Uterus (tissue), 4 donors: ENCODE measurements around the gene SIPA1. TPM values are rescaled to one million over a fixed set of nuclear protein-coding genes. Genes with fewer than 3 reads are reported as not detected.

Experiments
- DNase-seq, 2 donors: peaks; one replicate each; pipeline ENCODE4 v3.0.0-alpha.2; 2019 to 2020
- H3K27ac ChIP-seq, 2 donors: fragments of 200-600 bp; sonication (generic); 1 replicate in 1 of 2; 2 replicates in 1 of 2; pipeline ENCODE4 v1.5.1; 2016 to 2018
- H3K27me3 ChIP-seq, 2 donors: fragments of 200-600 bp; sonication (generic); one replicate each; pipeline ENCODE4 v1.5.1; 2018 to 2019; ENCODE audit warnings: control low read depth in 1 of 2
- H3K36me3 ChIP-seq, 2 donors: fragments of 200-600 bp; sonication (generic); one replicate each; pipeline ENCODE4 v1.5.1; 2019; ENCODE audit warnings: control low read depth in 1 of 2
- H3K4me1 ChIP-seq, 2 donors: fragments of 200-600 bp; sonication (generic); one replicate each; pipeline ENCODE4 v1.5.1; 2018 to 2019; ENCODE audit warnings: control low read depth in 1 of 2
- H3K4me3 ChIP-seq, 2 donors: fragments of 200-600 bp; sonication (generic); 1 replicate in 1 of 2; 2 replicates in 1 of 2; pipeline ENCODE4 v1.5.1; 2018 to 2019; ENCODE audit warnings: mild to moderate bottlenecking in 1 of 2
- H3K9me3 ChIP-seq, 2 donors: fragments of 200-600 bp; sonication (generic); one replicate each; pipeline ENCODE4 v1.5.1; 2019; ENCODE audit warnings: control low read depth in 1 of 2
- POLR2A ChIP-seq, 2 donors: fragments of 450-650 bp; IDR thresholded peaks; one replicate each; pipeline ENCODE4 v1.6.1; 2016; ENCODE audit warnings: antibody characterized with exemption in 2 of 2, mild to moderate bottlenecking in 1 of 2, moderate library complexity in 1 of 2
- intact Hi-C: fragments of 100-400 bp; cut with DNase I; formaldehyde crosslinking; loops from one replicate; pipeline ENCODE4 v1.15.1; 2023; ENCODE audit warnings: low total_unique reads
- total RNA-seq, 4 donors: library from RNA; depleted of rRNA in 3 of 4; stranded (reverse); fragments of >200 nt in 3 of 4; gene quantifications; one replicate each; pipeline versions ENCODE4 v1.1.0 to v1.2.4, GENCODE V29; 2014 to 2023
- TF ChIP-seq, protein P1 (sequence below), 4 experiments: fragments of 200-600 bp in 2 of 4; fragments of 450-650 bp in 2 of 4; sonication (generic) in 2 of 4; IDR thresholded peaks; one replicate each; pipeline ENCODE4 v1.5.1; 2016 to 2019; ENCODE audit warnings: antibody characterized with exemption in 4 of 4, mild to moderate bottlenecking in 2 of 4, moderate library complexity in 1 of 4
- donor health status: DM: yes; HTN: yes; CAD: no.

SIPA1 gene, protein sequence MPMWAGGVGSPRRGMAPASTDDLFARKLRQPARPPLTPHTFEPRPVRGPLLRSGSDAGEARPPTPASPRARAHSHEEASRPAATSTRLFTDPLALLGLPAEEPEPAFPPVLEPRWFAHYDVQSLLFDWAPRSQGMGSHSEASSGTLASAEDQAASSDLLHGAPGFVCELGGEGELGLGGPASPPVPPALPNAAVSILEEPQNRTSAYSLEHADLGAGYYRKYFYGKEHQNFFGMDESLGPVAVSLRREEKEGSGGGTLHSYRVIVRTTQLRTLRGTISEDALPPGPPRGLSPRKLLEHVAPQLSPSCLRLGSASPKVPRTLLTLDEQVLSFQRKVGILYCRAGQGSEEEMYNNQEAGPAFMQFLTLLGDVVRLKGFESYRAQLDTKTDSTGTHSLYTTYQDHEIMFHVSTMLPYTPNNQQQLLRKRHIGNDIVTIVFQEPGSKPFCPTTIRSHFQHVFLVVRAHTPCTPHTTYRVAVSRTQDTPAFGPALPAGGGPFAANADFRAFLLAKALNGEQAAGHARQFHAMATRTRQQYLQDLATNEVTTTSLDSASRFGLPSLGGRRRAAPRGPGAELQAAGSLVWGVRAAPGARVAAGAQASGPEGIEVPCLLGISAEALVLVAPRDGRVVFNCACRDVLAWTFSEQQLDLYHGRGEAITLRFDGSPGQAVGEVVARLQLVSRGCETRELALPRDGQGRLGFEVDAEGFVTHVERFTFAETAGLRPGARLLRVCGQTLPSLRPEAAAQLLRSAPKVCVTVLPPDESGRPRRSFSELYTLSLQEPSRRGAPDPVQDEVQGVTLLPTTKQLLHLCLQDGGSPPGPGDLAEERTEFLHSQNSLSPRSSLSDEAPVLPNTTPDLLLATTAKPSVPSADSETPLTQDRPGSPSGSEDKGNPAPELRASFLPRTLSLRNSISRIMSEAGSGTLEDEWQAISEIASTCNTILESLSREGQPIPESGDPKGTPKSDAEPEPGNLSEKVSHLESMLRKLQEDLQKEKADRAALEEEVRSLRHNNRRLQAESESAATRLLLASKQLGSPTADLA
- total RNA-seq: 10 to 100 TPM; 11.2 to 60.1 (median 27.0) TPM

DNA sequence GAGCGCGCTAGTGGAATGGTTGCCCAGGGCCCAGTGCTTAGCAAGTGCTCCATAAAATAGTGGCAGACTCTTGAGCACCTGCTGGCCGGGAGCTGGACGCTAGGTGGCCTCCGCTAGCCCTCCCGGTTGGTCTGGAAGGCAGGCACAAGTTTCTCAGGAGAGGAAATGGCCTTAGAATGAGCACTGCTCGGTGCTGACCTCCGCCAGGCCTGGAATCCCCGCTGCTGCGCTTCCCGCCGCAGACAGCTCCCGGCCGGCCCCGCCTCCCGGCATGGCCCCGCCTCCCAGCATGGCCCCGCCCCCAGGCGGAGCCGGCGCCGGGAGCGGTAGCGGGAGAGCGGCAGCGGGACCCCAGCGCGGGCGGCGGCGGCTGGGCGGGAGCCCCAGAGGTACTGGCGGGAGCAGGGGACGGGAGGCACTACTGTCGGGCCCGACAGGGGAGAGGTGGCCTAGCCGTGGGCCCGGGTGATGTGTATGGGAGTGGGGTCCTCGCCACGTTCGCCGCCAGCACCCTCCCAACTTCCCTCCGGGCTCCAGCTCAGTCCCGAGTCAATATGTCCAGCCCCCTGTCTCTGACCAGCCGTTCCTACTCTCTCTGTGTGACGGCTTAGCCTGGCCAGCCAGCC, at the start of gene SIPA1:
Gene SIPA1, plus strand, starts transcription at position 308 of the 626 bp plus-strand sequence. CDS start 2,821 bp downstream, outside the sequence.
- intact Hi-C loops: loop anchor here (10.0 kb wide), 1 partner anchor 177 kb away; no protein-coding TSS in a partner anchor
- H3K27me3 ChIP-seq: no peaks in the 10 kb centered on the region
- H3K4me1 ChIP-seq: peaks cover 0 to 15% of the 10 kb centered on the region in 2 donors
- H3K27ac ChIP-seq: peak within 1 kb of the TSS; percentile 81 to 84
- TF ChIP-seq, protein P1, sequence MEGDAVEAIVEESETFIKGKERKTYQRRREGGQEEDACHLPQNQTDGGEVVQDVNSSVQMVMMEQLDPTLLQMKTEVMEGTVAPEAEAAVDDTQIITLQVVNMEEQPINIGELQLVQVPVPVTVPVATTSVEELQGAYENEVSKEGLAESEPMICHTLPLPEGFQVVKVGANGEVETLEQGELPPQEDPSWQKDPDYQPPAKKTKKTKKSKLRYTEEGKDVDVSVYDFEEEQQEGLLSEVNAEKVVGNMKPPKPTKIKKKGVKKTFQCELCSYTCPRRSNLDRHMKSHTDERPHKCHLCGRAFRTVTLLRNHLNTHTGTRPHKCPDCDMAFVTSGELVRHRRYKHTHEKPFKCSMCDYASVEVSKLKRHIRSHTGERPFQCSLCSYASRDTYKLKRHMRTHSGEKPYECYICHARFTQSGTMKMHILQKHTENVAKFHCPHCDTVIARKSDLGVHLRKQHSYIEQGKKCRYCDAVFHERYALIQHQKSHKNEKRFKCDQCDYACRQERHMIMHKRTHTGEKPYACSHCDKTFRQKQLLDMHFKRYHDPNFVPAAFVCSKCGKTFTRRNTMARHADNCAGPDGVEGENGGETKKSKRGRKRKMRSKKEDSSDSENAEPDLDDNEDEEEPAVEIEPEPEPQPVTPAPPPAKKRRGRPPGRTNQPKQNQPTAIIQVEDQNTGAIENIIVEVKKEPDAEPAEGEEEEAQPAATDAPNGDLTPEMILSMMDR (IDR thresholded peaks at IDR 0.05): peak in 3 of 4 experiments; percentile 27 to 59 (median 39)
- TF ChIP-seq POLR2A (IDR thresholded peaks at IDR 0.05): peak; percentile 71 to 77
- H3K9me3 ChIP-seq: no peaks in the 10 kb centered on the region
- no peaks in the 10 kb centered on the region for H3K36me3 ChIP-seq
- DNase-seq: peak; percentile 78 to 83
- peak within 1 kb of the TSS; percentile 53 to 60 for H3K4me3 ChIP-seq

DNA sequence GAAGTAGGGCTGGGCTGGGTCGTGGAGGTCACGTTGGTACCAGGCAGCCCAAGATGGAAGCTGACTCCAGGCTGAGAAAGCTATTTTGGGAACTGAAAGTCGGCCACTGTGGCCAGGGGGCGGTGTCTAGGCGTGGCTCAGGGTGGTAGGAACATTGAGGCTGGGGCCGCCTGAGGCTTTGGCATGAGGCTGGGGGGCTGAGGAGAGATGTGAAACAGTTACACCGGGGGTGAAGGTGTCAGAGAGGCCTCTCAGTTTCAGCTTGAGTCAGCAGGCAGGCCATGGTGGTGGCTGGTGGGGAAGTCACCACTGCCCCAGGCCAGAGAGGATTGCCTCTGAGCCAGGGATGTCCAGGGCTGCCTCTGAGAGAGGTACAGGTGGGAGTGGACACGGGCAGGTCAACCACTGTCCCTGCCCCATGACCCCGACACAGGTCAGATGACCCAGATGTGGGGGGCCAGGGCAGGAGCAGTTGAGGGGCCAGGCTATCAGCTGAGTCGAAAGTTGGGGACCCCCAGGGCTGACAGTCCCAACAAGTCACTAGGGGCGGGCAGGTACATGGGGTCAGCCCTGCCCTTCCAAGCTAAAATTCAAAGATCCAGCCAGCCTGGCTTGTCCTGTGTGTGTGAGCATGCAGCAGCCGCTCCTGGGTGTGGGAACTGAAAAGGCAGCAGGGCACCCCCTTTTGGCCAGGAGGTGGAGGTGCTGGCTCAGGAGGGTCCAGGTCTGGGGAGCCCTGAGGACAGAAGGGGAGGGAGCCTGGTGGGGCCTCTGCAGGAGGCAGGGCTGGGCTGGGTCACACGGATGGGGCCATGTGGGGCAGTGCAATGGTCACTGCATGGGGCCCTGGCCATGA, 49.5 kb upstream of the SIPA1 start:
- Histone ChIP-seq H3K4me1 (peaks cover 0 to 6% of the 10 kb centered on the region in 2 donors), H3K4me3 (no peak overlapping the region), H3K36me3 (no peaks in the 10 kb centered on the region), H3K27me3 (no peaks in the 10 kb centered on the region), H3K27ac (peak overlapping the region; percentile 58 to 70), H3K9me3 (no peaks in the 10 kb centered on the region)
- no peak for TF ChIP-seq POLR2A (IDR thresholded peaks at IDR 0.05)
- TF ChIP-seq, protein P1 (IDR thresholded peaks at IDR 0.05): peak; percentile 16 to 65 (median 56)
- intact Hi-C loops: loop anchor here (10.0 kb wide), 1 partner anchor 54 kb away; no protein-coding TSS in a partner anchor
- peak in 1 of 2 donors; percentile 70 for DNase-seq

DNA sequence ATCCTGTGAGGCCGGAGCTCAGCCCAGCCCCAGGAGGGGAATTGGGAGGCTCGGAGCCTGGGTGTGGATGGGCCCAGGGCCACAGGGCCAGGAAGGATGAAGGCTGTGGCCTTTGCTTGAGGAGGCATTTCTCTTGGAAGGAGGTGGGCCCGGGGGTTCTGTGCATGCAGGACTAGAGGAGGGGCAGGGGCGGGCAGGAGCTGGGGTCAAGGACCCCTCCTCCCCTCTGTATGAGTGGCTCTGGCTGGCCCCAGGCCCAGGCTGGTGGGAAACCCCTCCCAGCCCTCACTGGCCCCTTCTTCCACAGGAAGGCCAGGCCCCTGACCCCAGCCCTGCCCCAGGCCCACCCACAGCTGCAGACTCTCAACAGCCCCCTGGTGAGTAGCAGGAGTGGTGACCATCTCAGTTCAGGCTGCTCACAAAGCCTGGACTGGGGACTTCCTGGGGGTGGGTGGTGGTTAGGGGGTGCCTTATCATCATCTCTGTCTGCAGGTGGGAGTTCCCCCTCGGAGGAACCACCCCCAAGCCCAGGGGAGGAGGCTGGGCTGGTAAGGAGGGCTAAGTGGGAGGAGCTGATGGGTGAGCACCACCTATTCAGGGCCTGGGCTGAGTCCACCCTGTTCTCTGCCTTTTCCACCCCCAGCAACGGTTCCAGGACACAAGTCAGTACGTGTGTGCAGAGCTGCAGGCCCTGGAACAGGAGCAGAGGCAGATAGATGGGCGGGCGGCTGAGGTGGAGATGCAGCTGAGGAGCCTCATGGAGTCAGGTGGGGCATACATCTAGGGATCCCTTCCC, 48.3 kb upstream of the SIPA1 start:
- DNase-seq: no peak
- intact Hi-C loops: loop anchor here (10.0 kb wide), 1 partner anchor 55 kb away; no protein-coding TSS in a partner anchor
- Histone ChIP-seq H3K27me3 (no peaks in the 10 kb centered on the region), H3K27ac (peak overlapping the region in 1 of 2 donors; percentile 10), H3K9me3 (no peaks in the 10 kb centered on the region), H3K4me1 (peaks cover 0 to 9% of the 10 kb centered on the region in 2 donors), H3K4me3 (no peak overlapping the region), H3K36me3 (no peaks in the 10 kb centered on the region)
- TF ChIP-seq, protein P1 (IDR thresholded peaks at IDR 0.05): no peak
- no peak for TF ChIP-seq POLR2A (IDR thresholded peaks at IDR 0.05)
